Left ventricle myocardium superior (tissue), 1 donor: Measurements from ENCODE around the gene B3GALT6. TPM values are rescaled to one million over a fixed set of nuclear protein-coding genes. Genes with fewer than 3 reads are reported as not detected.
"Not testable (repeated sequence)": the region's sequence is repeated elsewhere in the genome, so short reads cannot be mapped to it uniquely, and the experiment has no call there.

Experiments
- ATAC-seq: fragments of 200-7000 bp; cut with Tn5 transposase; one replicate; pipeline ENCODE4 v1.9.1; 2020; ENCODE audit warnings: mild to moderate bottlenecking, moderate library complexity
- DNase-seq: peaks from one replicate; pipeline ENCODE4 v3.0.0-alpha.2; 2020
- intact Hi-C: fragments of 100-400 bp; cut with micrococcal nuclease; formaldehyde crosslinking; loops from one replicate; pipeline ENCODE4 v1.11.0; 2022
- long read RNA-seq: library from polyadenylated mRNA; unstranded; transcript quantifications from one replicate; pipeline ENCODE4 v2.0.0, GENCODE V29; 2021
- total RNA-seq: library from RNA; stranded (reverse); fragmentation: NEBNext Ultra II Directional; extraction: Animal tissue kit (Norgen Biotek cat#: 25700); gene quantifications from one replicate; pipeline ENCODE4 v1.2.1, GENCODE V29; 2021
- donor health status: DM: no; HTN: yes; CAD: no; lungs with severe emphysema.

B3GALT6 gene
- 7.5 TPM for total RNA-seq
- long read RNA-seq, transcript B3GALT6-202 (1 exons, 2,816 nt), result major isoform, 23 of 46 reads
- long read RNA-seq, transcript B3GALT6-201 (1 exons, 2,783 nt), result major isoform, 23 of 46 reads
- long read RNA-seq, partial matches to known transcripts, result 0 of 46 reads
- long read RNA-seq, other reads (novel, unspliced or antisense), result 0 of 46 reads

GRCh38 chr1:1232208-1232795, at the start of gene B3GALT6:
Gene B3GALT6 (plus strand): TSS chr1:1232237. CDS start chr1:1232279, 42 bp downstream.
- intact Hi-C loops, result no loop called here
- DNase-seq (no peak), ATAC-seq (no peak)

- DNase-seq, result peak; percentile 30
- intact Hi-C loops, result no loop called here
- ATAC-seq, result peak; percentile 14
Measured at GRCh38 chr1:1182491-1183220, 49.4 kb upstream of the B3GALT6 start.

- DNase-seq (peak; percentile 21), ATAC-seq (no peak)
- intact Hi-C loops, result no loop called here
Measured at GRCh38 chr1:1183221-1183747, 48.8 kb upstream of the B3GALT6 start.

- ATAC-seq, result no peak
- intact Hi-C loops, result no loop called here
- DNase-seq, result peak; percentile 12
Measured at GRCh38 chr1:1183833-1184775, 47.9 kb upstream of the B3GALT6 start.

- ATAC-seq (no peak), DNase-seq (peak; percentile 20)
- intact Hi-C loops, result no loop called here
Measured at GRCh38 chr1:1185101-1185765, 46.8 kb upstream of the B3GALT6 start.

- peak; percentile 68 for ATAC-seq
Measured at GRCh38 chr1:1187938-1188337, 44.1 kb upstream of the B3GALT6 start.

GRCh38 chr1:1189111-1189510, 42.9 kb upstream of the B3GALT6 start:
- no peak for DNase-seq
- ATAC-seq, result no peak
- intact Hi-C loops, result no loop called here

More at GRCh38 chr1:1187938-1188337, 44.1 kb upstream of the B3GALT6 start:
- no peak for DNase-seq
- intact Hi-C loops, result no loop called here

- DNase-seq, result no peak
Measured at GRCh38 chr1:1191734-1192133, 40.3 kb upstream of the B3GALT6 start.

GRCh38 chr1:1194723-1195122, 37.3 kb upstream of the B3GALT6 start:
- no peak for DNase-seq
- intact Hi-C loops, result no loop called here
- ATAC-seq, result no peak

More at GRCh38 chr1:1191734-1192133, 40.3 kb upstream of the B3GALT6 start:
- intact Hi-C loops, result no loop called here
- ATAC-seq, result no peak

GRCh38 chr1:1195726-1196125, 36.3 kb upstream of the B3GALT6 start:
- intact Hi-C loops, DNase-seq, ATAC-seq: not testable (repeated sequence)

- DNase-seq (peak; percentile 17), ATAC-seq (no peak)
- intact Hi-C loops, result no loop called here
Measured at GRCh38 chr1:1196431-1197187, 35.4 kb upstream of the B3GALT6 start.

- intact Hi-C loops, result no loop called here
- ATAC-seq, result no peak
Measured at GRCh38 chr1:1197188-1197500, 34.9 kb upstream of the B3GALT6 start.

GRCh38 chr1:1197551-1198422, 34.2 kb upstream of the B3GALT6 start:
- no peak for ATAC-seq
- DNase-seq, result peak; percentile 15
- intact Hi-C loops, result no loop called here

More at GRCh38 chr1:1197188-1197500, 34.9 kb upstream of the B3GALT6 start:
- DNase-seq, result no peak

GRCh38 chr1:1198423-1199140, 33.5 kb upstream of the B3GALT6 start:
- intact Hi-C loops, result no loop called here
- peak; percentile 22 for DNase-seq

GRCh38 chr1:1199141-1199960, 32.7 kb upstream of the B3GALT6 start:
- no peak for ATAC-seq
- peak; percentile 23 for DNase-seq
- intact Hi-C loops, result no loop called here

More at GRCh38 chr1:1198423-1199140, 33.5 kb upstream of the B3GALT6 start:
- ATAC-seq, result no peak
